HepG2 (cell line): ENCODE results near the gene TASOR2. TPM values are rescaled to one million over a fixed set of nuclear protein-coding genes. Genes with fewer than 3 reads are reported as not detected.

ENCODE experiments used
- CC2D1A ChIP-seq: sonication (generic); formaldehyde crosslinking; IDR thresholded peaks from 2 replicates; pipeline ENCODE4 v1.8.1; 2023; ENCODE audit warnings: mild to moderate bottlenecking, missing genetic modification reagents
- GATA4 ChIP-seq: sonication (generic); IDR thresholded peaks from 2 replicates; pipeline ENCODE4 v1.6.1; 2016; ENCODE audit warnings: antibody characterized with exemption, low read depth, borderline replicate concordance
- HMGA1 ChIP-seq: sonication (generic); formaldehyde crosslinking; conservative IDR thresholded peaks from 2 replicates; pipeline ENCODE4 v1.4.0; 2020; ENCODE audit warnings: missing genetic modification reagents
- IKZF1 ChIP-seq: fragments of 450-650 bp; IDR thresholded peaks from 2 replicates; pipeline ENCODE4 v1.7.1; 2016
- LCORL ChIP-seq, 2 experiments: fragments of 450-650 bp in 1 of 2; sonication (generic) in 1 of 2; formaldehyde crosslinking in 1 of 2; IDR thresholded peaks; 2 replicates each; pipeline versions ENCODE4 v1.5.0 to v1.6.1; 2017 to 2020; ENCODE audit warnings: antibody characterized with exemption in 1 of 2, missing genetic modification reagents in 1 of 2
- MED8 ChIP-seq: sonication (generic); formaldehyde crosslinking; IDR thresholded peaks from 2 replicates; pipeline ENCODE4 v1.8.1; 2023; ENCODE audit warnings: mild to moderate bottlenecking, missing genetic modification reagents; ENCODE audit not compliant: insufficient replicate concordance
- NFYB ChIP-seq: sonication (generic); formaldehyde crosslinking; IDR thresholded peaks from 2 replicates; pipeline ENCODE4 v1.4.0; 2020; ENCODE audit warnings: missing genetic modification reagents
- NRL ChIP-seq: sonication (generic); formaldehyde crosslinking; IDR thresholded peaks from 2 replicates; pipeline ENCODE4 v1.5.0; 2020; ENCODE audit warnings: missing genetic modification reagents, mild to moderate bottlenecking, moderate library complexity, borderline replicate concordance
- SMAD3 ChIP-seq: sonication (generic); formaldehyde crosslinking; IDR thresholded peaks from 2 replicates; pipeline ENCODE4 v1.4.0; 2020; ENCODE audit warnings: missing genetic modification reagents
- SMARCE1 ChIP-seq: fragments of 450-650 bp; IDR thresholded peaks from 2 replicates; pipeline ENCODE4 v1.6.1; 2017; ENCODE audit warnings: borderline replicate concordance
- SRSF4 ChIP-seq: fragments of 200-400 bp; formaldehyde crosslinking; IDR thresholded peaks from one replicate; pipeline ENCODE4 v1.6.1; 2018; ENCODE audit warnings: mild to moderate bottlenecking, low read depth, low read length, moderate library complexity; ENCODE audit not compliant: poor library complexity, severe bottlenecking
- TMF1 ChIP-seq: sonication (generic); formaldehyde crosslinking; IDR thresholded peaks from 2 replicates; pipeline ENCODE4 v1.8.1; 2022; ENCODE audit warnings: low read depth, missing genetic modification reagents
- ZBTB3 ChIP-seq: sonication (generic); formaldehyde crosslinking; IDR thresholded peaks from 2 replicates; pipeline ENCODE4 v1.4.0; 2020; ENCODE audit warnings: low read depth, mild to moderate bottlenecking, moderate library complexity, missing genetic modification reagents, borderline replicate concordance
- ZBTB40 ChIP-seq, 2 experiments: fragments of 450-650 bp in 1 of 2; sonication (generic) in 1 of 2; formaldehyde crosslinking in 1 of 2; IDR thresholded peaks; 2 replicates each; pipeline versions ENCODE4 v1.6.1 to v1.8.0; 2016 to 2022; ENCODE audit warnings: antibody characterized with exemption in 1 of 2, mild to moderate bottlenecking in 1 of 2, missing genetic modification reagents in 1 of 2
- ZNF329 ChIP-seq: sonication (generic); formaldehyde crosslinking; IDR thresholded peaks from 2 replicates; pipeline ENCODE4 v1.9.0; 2021; ENCODE audit warnings: low read depth, mild to moderate bottlenecking, missing genetic modification reagents
- ZNF33B ChIP-seq: sonication (generic); formaldehyde crosslinking; IDR thresholded peaks from 2 replicates; pipeline ENCODE4 v1.5.1; 2020; ENCODE audit warnings: mild to moderate bottlenecking, missing genetic modification reagents
- ZNF510 ChIP-seq: sonication (generic); formaldehyde crosslinking; IDR thresholded peaks from 2 replicates; pipeline ENCODE4 v1.4.0; 2020; ENCODE audit warnings: low read depth, mild to moderate bottlenecking, missing genetic modification reagents
- ZNF570 ChIP-seq: sonication (generic); formaldehyde crosslinking; IDR thresholded peaks from 2 replicates; pipeline ENCODE4 v1.4.0; 2020; ENCODE audit warnings: mild to moderate bottlenecking, missing genetic modification reagents, borderline replicate concordance
- polyA plus RNA-seq, 8 experiments: library from polyadenylated mRNA; depleted of rRNA in 3 of 8; stranded (reverse) in 7 of 8; unstranded in 1 of 8; fragments of >200 nt; fragmentation: Illumina TruSeq in 4 of 8; extraction: Trizol in 4 of 8; gene quantifications; 2 replicates each; pipeline versions ENCODE4 v1.2.1 to v1.2.3, GENCODE V29; 2011 to 2016; ENCODE audit warnings: low read depth in 4 of 8, missing spikeins in 1 of 8, mixed read lengths in 1 of 8; ENCODE audit not compliant: insufficient read depth in 1 of 8
- total RNA-seq, 5 experiments: library from RNA; depleted of rRNA; stranded (reverse); fragments of >200 nt; fragmentation: Illumina TruSeq; extraction: Trizol; gene quantifications; 2 replicates each; pipeline ENCODE4 v1.2.3, GENCODE V29; 2016; ENCODE audit warnings: low read depth in 1 of 5
- TF ChIP-seq, protein P1 (sequence below): sonication (generic); formaldehyde crosslinking; IDR thresholded peaks from 2 replicates; pipeline ENCODE4 v1.4.0; 2020; ENCODE audit warnings: missing genetic modification reagents, borderline replicate concordance

Gene TASOR2
- total and polyA plus RNA-seq, 2 of the 13 experiments (the other 11 are each of a cell fraction or from before 2014, with no cell fraction given) = 24.2 to 55.3 TPM

DNA sequence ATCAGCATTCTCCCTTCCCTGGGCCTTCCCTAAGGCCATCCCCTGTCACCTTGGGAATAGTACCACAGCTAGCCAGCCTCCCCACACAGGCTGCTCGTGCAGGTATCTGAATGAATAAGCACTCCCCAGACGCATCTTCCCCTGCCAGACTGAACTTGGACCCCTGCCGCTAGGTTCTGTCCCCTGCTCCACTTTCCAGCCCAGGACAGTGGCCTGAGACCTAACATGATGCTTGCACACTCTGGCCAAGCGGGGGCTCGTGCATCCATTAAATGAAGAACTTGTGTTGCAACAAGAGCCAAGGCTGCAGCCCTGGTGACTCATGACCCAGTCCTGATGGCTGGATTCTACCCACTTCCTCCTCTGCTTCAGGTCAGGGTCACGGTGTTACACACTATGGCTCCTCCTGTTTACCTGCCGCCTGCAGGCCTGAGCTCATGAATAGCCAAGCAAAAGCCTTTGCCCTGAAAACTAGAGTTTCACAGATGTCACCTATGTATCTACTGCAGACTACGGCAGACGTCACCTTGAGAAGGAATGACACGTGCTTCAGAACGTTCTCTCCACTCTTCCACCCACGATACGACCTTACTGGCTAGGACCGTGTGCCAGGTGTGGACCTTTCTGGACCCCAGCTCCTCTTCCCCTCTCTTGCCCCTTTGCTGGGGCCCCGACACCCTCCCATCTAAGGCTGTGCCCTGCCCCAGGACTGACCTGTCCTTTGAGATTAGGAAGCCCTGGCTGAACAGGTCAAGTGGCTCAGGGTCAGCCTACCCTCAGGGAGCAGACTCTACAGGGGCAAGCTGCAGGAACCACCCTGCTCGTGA lies 24.7 kb upstream of the TASOR2 start (continued):
- TF ChIP-seq NRL = no peak
- TF ChIP-seq ZNF510 = no peak; the same call in 1 of the 2 replicates
- TF ChIP-seq MED8 (CRISPR knock-in tag) = peak; percentile 74
- TF ChIP-seq ZNF570 (CRISPR knock-in tag) = no peak
- TF ChIP-seq IKZF1 = no peak
- TF ChIP-seq LCORL (IDR thresholded peaks at IDR 0.05) = no peak
- TF ChIP-seq LCORL (CRISPR knock-in tag; IDR thresholded peaks at IDR 0.05) = peak; percentile 90
- TF ChIP-seq ZNF329 (CRISPR knock-in tag) = no peak
- TF ChIP-seq CC2D1A = no peak
- no peak for TF ChIP-seq HMGA1 (CRISPR knock-in tag)
- no peak for TF ChIP-seq ZBTB3 (CRISPR knock-in tag)
- no peak for TF ChIP-seq ZBTB40 (IDR thresholded peaks at IDR 0.05)
- TF ChIP-seq ZBTB40 (CRISPR knock-in tag; IDR thresholded peaks at IDR 0.05) = peak; percentile 25; the same call in 1 of the 2 replicates
- peak; percentile 65; the same call in 1 of the 2 replicates for TF ChIP-seq SMAD3 (CRISPR knock-in tag)
- 0 out of 2 replicates have a peak, but pooled peaks have one; percentile 17 for TF ChIP-seq GATA4
- TF ChIP-seq, protein P1, sequence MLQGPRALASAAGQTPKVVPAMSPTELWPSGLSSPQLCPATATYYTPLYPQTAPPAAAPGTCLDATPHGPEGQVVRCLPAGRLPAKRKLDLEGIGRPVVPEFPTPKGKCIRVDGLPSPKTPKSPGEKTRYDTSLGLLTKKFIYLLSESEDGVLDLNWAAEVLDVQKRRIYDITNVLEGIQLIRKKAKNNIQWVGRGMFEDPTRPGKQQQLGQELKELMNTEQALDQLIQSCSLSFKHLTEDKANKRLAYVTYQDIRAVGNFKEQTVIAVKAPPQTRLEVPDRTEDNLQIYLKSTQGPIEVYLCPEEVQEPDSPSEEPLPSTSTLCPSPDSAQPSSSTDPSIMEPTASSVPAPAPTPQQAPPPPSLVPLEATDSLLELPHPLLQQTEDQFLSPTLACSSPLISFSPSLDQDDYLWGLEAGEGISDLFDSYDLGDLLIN (CRISPR knock-in tag) = no peak
- TF ChIP-seq ZNF33B (CRISPR knock-in tag) = no peak
- no peak for TF ChIP-seq NFYB (CRISPR knock-in tag)
- TF ChIP-seq SRSF4 = no peak
- TF ChIP-seq TMF1 (CRISPR knock-in tag) = peak; percentile 72; the same call in 1 of the 2 replicates
- no peak; the same call in 1 of the 2 replicates for TF ChIP-seq SMARCE1
